Stimulated activated CD4-positive, alpha-beta T cell treated with anti-CD3 and anti-CD28 coated beads, Interleukin-4, amount 100 ng/mL, for 4 hours (primary cell): ENCODE measurements around the gene PSPC1.
"Not testable (repeated sequence)": the region's sequence is repeated elsewhere in the genome, so short reads cannot be mapped to it uniquely, and the experiment has no call there.

Source experiments
- DNase-seq, 2 experiments: peaks; one replicate each; pipeline ENCODE4 v3.0.0-alpha.2; 2020

PSPC1 gene

GRCh38 chr13:19759669-19760068, 23.1 kb downstream of the PSPC1 start:
- no peak for DNase-seq

- DNase-seq = no peak
Observed at GRCh38 chr13:19742643-19743042, 40.1 kb downstream of the PSPC1 start.

DNA sequence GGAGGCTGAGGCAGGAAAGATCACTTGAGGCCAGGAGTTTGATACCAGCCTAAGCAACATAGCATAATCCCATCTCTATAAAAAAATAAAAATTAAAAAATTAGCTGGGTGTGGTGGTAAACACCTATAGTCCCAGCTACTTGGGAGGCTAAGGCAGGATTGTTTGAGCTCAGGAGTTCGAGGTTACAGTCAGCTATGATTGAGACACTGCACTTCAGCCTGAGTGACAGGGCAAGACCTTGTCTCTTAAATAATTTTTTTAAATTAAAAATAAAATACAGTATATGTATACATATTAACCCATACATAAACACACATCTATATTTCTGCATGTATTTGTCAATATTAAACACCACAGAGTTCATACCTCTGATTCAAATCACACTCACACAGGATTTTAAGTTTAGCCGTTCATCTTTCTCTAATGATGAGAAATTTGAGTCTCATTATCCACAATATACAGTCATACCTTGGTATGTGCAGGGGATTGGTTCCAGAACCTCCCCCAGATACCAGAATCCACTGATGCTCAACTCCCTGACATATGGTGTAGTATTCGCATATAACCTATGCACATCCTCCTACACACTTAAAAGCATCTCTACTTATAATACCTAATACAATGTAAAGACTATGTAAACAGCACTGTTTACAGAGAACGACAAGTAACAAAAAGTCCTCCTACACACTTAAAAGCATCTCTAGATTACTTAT, 44.7 kb downstream of the PSPC1 start:
- no peak for DNase-seq

DNA sequence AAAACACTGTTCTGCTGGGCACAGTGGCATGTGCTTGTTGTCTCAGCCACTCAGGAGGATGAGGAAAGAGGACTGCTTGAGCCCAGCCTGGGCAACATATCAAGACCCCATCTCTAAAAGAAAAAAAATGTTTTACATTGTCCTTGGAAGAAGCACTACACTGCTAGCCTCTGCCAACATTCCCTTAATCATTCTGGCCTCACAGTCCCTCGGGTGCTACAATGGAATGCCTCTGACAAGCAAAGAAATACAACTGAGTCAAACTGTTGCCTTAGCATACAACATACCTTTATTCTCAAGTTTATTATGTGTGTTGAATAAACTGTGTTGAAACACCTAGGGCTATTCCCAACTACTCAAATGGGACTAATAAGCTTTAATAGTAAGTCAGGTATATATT, 56.1 kb downstream of the PSPC1 start:
- no peak for DNase-seq

DNA sequence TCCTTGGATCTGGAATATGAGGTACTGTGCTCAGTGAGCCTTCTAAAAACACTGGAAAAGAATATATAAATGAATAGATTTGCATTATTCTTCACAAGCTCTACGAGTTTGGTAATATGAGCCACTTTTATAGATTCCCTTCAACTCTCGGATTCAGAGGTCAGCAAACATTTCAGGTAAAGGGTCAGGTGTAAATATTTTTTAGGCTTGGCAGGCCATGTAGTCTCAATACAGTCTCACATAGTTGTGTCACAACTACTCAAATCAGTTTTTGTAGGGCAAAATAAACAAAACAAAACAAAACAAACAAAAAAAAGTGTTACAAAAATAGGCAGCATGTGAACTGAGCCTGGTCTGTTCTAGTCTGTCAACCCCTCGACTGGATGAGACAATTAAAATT, 57.4 kb downstream of the PSPC1 start:
- DNase-seq = no peak

DNA sequence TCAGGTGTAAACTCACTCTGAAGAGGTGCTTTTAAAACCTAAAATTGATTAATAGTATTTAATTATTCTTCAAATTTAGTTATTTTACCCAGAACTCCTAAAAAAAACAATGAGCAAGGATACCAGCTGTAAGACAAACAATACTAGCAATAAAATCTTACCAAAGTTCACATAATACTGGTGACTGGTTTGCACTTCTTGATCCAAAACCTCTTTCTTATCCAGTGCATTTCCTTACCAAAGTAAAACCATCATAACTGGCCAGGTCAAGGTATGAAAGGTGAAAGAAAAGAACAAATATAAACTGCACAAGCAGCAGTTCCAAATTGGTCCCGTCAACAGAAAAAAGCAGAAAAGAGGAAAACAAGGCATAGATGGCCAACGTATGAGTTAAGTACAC, 62.7 kb downstream of the PSPC1 start:
- no peak for DNase-seq

GRCh38 chr13:19713186-19713965, 69.4 kb downstream of the PSPC1 start:
- DNase-seq = no peak

- not testable (repeated sequence) for DNase-seq
Observed at GRCh38 chr13:19709782-19710181, 73.0 kb downstream of the PSPC1 start.

- DNase-seq = not testable (repeated sequence)
Observed at GRCh38 chr13:19709039-19709438, 73.7 kb downstream of the PSPC1 start.

DNA sequence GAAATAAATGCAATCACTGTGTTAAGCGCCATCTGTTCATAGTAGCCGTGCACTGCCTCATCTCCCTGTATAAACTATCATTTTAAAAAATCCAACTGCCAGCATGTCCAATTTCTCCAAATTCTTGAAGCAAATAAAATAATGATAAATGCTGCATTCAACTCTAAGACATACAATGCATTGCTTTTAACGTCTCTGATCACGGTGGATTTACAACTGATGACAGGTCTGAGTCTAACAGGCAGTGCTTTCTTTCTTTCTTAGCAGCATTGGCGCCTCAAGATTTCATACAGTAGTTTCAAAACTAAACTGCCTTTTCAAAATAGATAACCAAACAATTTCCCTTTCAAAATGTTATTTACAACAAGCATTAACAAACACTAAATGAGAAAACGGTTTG, 78.5 kb downstream of the PSPC1 start:
- not testable (repeated sequence) for DNase-seq

GRCh38 chr13:19701619-19702018, 81.1 kb downstream of the PSPC1 start:
- not testable (repeated sequence) for DNase-seq

- DNase-seq = not testable (repeated sequence)
Observed at GRCh38 chr13:19700963-19701362, 81.8 kb downstream of the PSPC1 start.

DNA sequence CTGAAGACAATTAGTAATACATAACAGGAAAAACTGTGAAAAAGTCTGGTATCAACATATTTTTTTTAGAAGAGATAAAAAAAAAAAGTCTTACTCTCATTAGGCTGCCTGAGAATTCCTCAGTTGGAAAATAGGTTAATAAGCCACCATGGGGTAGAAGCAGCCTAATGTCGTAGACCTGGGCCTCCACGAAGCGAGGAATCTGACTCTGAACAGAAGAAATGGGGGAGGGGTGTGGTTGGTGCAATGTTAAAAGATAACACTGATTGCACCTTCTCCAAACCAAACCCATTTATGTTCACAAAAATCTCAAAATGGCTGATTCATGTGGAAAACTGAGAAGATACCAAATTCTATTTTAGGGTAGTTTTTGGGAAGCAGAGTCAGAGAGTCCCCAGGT, 86.9 kb downstream of the PSPC1 start:
- no peak for DNase-seq

DNA sequence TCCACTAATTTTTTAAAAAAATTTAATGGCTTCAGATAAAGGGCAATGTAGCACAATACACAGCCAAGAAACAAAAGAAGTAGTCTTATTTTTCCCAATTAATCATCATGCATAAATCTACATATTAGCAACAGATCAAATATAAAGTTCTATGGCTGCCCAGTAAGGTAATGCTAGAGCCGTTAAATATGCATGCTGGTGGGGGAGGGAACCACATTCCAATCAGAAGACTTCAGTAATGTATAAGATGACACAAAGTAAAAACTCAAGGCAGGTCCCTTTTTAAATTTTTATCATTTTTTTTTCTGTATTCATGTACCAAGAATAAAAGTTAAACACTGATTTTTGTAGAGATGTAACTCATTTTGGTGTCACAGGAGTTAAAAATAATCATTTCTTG, 87.3 kb downstream of the PSPC1 start:
- DNase-seq = no peak

DNA sequence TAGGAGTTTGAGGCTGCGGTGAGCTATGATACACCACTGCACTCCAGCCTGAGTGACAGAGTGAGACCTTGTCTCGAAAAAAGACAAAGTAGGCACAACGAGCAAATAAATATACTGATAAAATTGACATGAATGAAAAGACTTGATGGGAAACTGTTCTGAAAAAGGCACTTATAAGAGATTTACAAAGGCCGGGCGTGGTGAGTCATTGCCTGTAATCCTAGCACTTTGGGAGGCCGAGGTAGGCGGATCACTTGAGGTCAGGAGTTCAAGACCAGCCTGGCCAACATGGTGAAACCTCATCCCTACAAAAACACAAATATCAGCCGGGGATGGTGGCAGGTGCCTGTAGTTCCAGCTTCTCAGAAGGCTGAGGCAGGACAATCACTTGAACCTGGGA, 91.3 kb downstream of the PSPC1 start:
- not testable (repeated sequence) for DNase-seq

DNA sequence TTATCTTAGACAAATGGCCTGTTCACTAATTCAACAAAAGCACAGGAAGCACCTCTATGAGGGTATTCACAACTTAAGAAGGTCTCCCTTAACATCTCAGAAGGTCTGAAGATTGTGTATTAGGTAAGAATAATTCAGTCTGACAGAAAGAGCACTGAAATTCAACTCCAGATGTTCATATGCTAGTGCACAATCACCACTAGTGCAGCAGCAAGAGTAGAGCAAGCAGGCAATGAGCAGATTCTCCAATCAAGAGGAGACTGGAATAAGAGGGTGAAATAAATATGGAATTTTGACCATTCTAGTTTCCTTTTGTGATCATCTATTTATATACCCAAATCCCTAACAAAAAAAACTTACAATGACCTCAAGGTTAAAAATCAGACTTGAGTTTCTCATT, 97.3 kb downstream of the PSPC1 start:
- DNase-seq = no peak

- no peak for DNase-seq
Observed at GRCh38 chr13:19685034-19685433, 97.7 kb downstream of the PSPC1 start.

DNA sequence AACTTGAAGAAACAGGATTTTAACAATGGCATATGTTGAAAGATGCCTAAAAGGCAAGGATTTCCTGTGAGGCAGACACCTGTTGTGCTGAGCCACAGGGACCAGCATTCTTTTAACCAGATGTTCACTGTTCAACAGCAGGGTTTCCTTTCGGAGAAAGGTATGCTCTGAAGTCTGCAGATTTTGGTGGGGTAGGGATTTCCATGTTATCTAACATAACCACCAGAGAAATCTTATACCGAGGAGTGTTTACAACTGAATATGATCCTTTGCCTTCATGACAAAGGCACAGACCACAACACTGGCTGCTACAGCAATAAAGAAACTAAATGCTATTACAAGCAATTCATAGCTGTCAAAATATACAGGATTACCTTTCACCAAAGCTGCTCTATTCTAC, 101.2 kb downstream of the PSPC1 start:
- DNase-seq = no peak

DNA sequence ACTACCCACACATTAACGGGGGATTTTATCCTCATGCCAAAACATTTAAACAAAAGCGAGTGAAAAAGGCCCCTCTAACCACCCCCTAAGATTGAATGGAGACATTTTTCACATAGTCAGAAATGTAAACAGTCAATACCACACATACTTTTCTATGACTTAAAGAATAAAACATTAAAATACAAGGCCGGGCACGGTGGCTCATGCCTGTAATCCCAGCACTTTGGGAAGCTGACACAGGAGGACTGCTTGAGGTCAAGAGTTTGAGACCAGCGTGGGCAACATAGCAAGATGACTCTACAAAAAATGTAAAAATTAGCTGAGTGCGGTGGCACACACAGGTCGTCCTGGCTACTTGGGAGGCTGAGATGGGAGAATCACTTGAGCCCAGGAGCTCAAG, 102.0 kb downstream of the PSPC1 start:
- no peak for DNase-seq

- no peak for DNase-seq
Observed at GRCh38 chr13:19676168-19676567, 106.6 kb downstream of the PSPC1 start.

- no peak for DNase-seq
Observed at GRCh38 chr13:19674898-19675297, 107.8 kb downstream of the PSPC1 start.

DNA sequence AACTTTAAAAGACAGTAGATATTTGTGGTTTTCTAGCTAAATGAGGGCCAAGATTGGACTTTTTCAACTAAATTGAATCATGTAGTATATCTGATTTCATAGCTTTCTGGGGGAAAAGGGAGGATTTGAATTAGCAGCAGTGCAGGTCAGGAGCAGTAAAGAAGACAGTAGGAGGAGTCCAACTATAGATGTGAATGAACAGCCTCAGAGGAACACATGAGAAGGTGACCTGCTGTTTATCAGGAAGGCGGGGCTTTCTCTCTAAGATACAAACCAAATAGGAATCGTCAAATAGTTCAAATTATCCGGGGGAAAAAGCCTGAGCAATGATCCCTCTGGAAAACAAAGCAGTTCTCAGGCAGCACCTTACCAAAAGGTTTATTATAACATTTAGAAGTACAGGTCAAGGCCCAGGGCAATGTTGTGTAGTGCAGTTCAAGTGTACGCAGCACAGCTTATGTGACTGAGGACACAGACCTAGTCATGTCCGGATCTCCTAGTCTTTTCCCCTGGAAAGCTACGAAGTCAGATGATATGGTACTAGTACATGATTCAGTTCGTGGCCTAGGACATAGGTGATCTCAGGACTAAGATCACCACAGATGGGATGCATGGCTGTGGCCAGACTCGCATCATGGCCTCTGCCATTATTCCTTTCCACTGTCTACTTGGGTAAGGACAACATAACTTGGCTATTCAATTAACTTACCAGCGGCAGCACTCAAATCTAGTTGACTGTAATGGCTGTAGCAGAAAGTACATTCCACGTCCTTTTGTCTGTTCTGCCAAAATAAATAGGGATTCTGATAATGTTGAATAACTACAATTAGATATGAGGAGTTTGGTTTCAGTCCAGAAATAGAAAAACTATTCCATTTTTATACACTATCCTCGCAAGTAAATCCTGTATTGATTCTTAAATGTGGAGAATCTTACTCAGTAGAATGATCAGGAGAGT, 109.0 kb downstream of the PSPC1 start:
- no peak for DNase-seq

DNA sequence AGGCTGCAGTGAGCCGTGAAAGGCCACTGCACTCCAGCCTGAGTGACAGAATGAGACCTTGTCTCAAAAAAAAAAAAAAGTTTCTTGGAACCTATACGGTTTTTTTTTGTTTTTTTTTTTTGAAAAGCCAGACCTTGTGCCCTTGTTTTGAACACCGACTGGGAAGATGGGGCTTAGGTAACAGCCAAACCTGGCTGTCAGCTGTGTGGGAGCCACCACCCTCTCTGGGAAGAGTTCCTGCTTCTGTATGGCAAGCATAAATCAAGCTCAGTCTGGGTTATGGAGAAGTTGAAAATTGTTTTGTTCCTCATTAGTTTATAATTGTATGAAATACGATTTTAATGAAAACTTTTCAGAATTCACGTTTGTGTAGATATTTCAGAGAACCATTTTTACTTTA, 109.8 kb downstream of the PSPC1 start:
- no peak for DNase-seq
